Daoy (cell line): Measurements from ENCODE around the gene ART5. TPM values are rescaled to one million over a fixed set of nuclear protein-coding genes. Genes with fewer than 3 reads are reported as not detected.

Experiments
- DNase-seq: peaks from one replicate; pipeline ENCODE4 v3.0.0-alpha.2; 2015; ENCODE audit warnings: low read depth
- total RNA-seq: library from RNA; depleted of rRNA; stranded (reverse); fragments of >200 nt; shearing (Covaris generic); gene quantifications from 2 replicates; pipeline ENCODE4 v1.2.3, GENCODE V29; 2014; rRNA removed

ART5 gene
- 0.46 TPM in 1 of 2 replicates, not detected in the other for total RNA-seq

DNA sequence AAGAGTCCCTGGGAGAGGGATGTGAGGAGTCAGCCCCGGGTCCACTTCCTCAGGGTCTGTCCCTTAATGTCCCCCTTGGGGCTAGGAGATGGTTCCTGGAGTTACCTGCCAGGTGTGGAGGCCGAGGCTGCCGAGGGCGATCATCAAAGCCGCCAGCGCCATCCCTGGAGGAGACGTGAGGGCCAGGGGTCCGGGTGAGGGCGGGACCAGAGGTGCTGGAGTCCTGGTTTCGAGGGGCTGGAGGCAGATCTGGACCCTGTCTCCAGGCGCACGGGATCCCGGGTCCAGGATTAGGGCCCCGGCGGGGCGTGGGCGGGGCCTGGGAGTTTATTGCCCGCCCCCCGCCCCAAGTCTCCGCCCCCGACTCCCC is at the start of gene ART5:
TSS of gene ART5 (minus strand) at position 292 of the 370 bp plus-strand sequence. CDS start at position 162, 130 bp downstream.
- DNase-seq = no peak

DNA sequence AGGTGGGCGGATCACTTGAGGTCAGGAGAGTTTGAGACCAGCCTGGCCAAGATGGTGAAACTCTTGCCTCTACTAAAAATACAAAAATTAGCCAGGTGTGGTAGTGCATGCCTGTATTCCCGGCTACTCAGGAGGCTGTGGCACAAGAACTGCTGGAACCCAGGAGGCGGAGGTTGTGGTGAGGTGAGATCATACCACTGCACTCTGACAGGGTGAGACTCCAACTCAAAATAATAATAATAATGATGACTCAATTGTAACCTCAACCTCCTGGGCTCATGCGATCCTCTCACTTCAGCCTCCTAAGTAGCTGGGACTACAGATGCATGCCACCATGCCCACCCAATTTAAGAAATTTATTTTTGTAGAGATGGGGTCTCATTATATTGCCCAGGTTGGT is 45.0 kb upstream of the ART5 start:
- peak; percentile 64 for DNase-seq

DNA sequence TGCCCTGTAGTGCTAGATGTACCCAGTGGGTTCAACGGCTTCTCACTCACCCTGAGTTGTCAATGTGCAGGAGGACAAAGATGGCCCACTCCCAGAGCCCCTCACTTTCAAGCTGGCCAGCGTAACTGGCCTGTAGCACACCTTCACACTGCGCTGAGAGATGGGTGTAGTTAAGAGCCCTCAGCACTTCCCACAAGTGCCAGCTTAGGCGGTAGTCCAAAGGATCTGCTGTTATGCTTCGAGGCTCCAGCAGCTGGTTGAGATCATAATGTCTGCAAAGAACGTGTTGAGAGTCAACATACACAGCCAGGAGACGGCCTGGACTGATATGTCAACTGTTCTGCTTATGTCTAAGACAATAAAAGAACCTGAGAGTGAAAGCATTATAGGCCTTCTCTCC is 44.1 kb upstream of the ART5 start:
- no peak for DNase-seq

DNA sequence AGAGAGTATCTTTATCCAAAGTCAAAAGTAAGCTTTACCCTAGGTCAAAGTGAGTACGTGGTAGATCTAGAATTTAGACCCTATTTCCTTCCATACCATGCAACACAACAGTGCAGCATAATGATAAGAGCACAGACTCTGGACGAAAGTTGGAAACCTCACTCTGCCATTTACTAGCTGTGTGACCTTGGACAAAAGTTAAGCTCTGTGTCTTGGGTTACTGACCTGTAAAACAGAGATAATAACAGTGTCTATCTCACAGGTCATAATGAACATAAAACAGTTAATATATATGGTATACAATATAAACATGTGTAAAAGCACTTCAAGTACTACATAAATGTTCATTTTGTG is 43.0 kb upstream of the ART5 start:
- DNase-seq = no peak

DNA sequence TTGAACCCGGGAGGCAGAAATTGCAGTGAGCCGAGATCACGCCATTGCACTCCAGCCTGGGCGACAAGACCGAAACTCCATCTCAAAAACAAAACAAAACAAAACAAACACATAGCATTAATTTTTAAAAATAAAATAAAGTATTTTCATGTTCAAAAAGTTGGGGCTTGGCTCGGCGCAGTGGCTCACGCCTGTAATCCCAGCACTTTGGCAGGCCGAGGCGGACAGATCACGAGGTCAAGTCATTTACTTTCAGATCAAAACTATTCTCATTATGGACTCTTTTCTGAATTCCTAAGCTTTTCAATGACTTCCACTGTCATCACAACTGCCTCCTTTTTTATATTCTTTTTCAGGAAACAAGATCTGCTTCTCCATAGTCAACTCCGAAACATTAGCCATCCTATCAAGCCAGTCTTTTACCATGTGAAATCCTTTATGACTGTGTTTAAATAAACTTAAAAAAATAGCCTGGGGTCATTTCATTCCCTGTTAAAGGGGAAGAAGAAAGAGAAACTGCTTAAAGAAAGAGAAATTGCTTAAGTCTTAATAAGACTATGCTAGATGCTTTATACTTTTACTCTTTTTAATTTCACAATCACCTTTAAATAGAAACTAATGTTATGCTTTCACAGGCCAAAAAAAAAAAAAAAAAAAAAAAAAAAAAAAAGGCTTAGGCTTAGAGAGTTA is 42.5 kb upstream of the ART5 start:
- no peak for DNase-seq

- no peak for DNase-seq
Measured at GRCh38 chr11:3683039-3683438, 41.2 kb upstream of the ART5 start.

DNA sequence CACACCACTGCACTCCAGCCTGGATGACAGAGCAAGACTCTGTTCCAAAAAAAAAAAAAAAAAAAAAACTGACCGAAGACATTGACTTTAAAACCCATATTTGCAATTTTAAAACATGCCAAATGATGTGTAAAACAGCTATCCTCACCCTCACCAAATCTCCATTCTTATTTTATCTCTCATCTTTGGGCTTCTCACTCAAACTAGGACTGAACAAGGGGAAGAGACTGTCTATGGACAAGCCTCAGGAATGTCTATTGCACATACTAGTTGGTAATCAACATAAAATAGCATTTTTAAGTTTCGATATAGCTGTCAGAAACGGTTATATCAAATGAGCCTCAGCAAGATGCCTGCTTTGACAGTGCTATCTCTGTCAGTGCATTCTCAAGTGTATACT is 37.3 kb upstream of the ART5 start:
- no peak for DNase-seq

DNA sequence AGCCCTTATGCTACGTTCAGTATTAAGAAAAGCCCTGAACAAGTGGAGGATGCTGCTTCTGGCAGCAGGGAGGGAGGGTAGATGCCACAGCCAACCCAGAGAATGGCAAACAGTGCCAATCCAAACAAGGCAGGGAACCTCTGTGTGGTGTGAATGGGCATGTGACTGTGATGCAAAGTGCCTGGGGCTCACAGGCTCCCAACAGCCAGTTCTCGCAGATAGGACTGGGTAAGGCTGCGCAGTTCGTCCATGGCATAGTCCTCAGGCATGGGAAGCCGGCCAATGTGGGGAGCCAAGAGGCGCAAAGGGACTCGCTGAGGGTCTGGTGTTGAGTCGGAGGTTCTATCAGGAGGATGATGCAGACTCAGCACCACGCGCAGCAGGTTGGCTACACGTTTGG is 34.2 kb upstream of the ART5 start:
- DNase-seq = no peak

- DNase-seq = peak; percentile 67
Measured at GRCh38 chr11:3674189-3674588, 32.4 kb upstream of the ART5 start.

DNA sequence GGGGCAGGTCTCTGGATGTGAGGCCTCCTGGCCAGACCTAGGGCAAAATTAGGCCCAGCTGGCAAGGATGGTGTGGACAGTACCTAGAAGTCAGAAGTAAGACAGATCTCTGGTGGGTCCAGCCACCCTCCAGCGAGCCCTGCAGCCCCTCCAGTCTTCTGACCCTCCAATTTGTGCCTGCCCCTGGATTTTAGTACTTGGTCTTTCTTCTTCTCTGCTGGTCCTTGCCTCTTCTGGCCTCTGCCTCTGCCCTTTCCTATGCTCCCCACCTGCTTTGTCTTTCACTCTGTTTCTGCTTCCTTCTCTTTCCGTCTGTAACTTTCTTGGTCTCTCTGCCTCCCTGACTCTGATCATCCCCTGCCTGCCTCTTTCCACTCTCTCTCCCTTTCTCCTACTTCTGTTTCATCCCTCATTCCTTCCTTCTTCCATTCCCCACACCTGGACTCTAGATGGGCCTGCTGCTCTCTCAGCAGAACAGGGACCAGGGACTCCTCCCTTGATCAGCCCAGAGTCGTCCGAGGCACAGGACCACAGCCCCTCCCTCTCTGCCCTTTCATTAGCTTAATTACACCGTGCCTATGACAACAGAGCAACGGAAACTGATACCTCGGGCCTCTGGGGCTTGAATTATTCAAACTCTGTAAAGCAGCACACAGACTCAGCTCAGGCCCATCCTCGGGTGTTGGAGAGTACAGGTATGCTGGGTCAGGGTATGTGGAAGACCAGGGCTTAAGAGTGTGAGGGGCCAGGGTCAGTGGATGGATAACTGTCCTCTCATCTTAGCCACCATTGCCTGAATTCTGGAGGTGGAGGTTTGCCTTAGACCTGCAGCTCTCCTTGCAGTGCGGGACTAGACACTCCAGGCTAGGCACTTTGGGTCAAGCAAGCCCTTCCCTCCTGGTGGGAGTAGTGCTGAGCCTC is 29.8 kb upstream of the ART5 start, which contains the start of gene CHRNA10:
TSS of gene CHRNA10 (minus strand) at position 51 of the 921 bp plus-strand sequence. CDS start 72 bp downstream, outside the sequence.
- DNase-seq = no peak

DNA sequence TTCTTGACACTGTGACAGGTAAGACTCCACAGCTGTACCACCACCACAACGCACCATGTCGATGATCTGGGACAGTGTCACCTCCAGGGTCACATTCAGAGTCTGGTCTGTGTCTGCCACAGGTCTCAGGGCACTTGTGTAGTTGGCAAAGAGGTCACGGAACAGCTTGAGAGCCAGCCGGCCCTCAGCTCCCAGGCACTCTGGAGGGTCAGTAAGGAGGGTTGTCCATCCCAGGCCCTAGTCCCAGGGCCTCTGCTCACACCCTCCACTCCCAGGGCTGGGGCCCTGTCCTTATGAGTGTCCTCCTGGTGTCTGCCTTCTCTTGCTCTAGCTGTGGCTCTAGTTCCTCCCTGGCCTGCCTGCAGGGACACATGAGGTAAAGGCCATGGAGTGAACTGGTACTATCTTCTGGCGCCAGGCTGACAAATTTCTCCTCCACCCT is 28.0 kb upstream of the ART5 start:
- no peak for DNase-seq

DNA sequence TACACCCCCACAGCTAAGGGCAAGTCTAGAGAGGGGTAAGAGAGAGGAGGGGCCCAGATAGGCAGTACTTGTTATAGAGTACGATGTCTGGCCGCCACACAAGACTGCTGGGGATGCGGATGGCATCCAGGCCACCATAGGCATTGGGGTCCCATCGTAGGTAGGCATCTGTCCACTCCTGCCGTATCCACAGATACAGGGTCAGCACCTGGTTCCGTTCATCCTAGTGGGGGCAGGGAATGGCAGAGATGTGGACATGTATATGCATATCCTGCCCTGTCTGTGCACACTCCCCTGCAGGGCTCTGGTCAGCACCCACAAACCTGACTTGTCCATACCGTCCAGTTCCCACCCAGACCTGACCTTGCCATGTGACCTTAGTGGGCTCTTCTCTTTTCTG is 27.3 kb upstream of the ART5 start:
- DNase-seq = no peak

DNA sequence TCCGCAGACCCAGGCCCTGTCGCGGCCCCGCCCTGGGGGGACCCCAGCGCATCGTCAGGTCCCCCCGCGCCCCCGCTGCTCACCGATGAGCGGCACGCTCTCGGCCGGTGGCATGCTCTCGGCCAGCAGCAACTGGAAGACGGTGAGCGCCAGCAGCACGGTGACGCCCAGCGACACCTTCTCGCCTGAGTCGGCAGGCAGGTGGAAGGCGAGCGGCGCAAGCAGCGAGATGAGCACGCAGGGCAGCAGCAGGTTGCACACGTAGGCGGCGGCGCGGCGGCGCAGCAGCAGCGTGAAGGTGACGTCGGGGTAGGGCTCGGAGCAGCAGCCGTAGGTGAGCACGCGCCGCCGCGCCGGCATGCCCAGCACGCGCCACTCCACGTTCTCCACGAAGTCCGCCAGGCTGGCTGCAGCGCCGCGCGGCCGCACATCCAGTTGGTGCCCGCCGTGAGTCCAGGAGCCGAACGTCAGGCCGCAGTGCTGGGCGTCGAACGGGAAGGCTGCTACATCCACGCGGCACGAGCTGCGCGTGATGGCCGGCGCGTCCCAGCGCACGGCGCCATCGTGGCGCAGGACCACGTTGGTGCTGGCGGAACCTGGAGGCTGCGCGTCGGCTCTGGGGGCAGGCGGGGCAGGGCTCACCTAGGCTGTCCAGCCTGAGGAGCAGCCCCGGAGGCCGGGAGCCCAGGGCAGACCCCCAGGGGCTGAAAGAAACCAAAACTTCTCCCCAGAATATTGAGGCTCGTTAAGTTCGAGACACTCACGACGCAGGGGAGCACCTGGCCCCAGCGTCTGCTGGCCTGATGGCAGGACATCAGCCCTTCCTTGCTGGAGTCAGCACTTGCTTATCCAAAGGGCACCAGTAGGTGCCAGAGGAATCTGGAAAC is 25.6 kb upstream of the ART5 start:
- DNase-seq = no peak

GRCh38 chr11:3666023-3666530 is 24.3 kb upstream of the ART5 start:
- DNase-seq = no peak

DNA sequence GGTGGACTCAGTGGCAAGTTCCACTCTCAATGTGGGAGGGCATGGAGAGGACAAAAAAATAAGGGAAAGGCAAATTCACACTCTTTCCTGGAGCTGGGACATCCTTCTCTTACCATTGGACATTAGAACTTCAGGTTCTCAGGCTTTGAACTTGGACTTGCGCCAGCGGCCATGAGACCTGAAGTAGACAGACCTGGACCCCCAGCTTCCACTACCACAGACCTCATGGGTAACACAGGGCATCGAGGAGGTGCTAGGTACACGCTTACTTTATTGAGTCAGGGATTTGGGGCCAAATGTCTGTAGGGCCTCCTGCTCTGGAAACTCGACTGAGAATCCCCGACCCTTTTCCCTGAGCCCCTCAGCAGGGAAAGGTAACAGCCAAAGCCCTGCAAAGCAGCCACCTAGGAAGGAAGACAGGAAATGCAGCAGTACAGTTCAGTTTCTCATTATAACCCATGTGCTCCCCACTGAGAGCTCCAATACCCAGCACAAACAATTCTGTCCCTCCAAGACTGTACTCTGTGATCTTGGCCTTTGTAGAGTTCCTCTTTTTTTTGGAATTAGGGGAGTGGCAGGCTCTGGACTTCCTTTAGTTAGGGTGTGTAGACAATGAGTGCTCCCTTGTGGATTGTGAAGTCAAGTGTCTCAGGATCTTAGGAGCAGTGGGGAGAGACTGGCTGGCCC is 23.7 kb upstream of the ART5 start:
- DNase-seq = no peak

DNA sequence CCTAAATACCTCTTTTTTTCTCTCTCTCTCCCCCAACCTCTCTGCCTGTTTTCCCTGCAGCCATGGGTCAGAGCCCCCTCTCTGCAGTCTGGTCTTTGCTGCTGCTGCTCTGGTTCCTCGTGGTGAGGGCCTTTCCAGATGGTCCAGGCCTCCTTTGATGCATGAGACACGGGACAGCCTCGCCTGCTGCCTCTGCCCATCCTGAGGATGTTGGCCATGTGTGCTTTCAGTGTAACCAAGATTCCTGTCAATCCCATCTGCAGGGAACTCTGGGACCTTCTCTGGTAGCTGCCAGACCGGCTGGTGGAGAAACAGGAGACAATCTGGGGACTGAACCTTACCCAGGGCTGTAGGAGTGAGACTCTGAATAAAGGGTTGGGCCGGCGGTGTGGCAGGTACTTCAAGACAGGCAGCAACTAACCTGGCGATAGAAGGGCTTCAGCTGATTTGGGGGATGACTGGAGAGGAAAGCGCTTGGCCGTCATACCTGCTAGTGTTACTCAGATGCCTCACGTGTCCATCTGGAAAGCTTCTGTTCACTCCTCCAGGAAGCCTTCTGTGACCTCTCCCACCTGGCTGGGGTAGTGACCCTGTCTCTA is 22.3 kb upstream of the ART5 start:
- DNase-seq = no peak

DNA sequence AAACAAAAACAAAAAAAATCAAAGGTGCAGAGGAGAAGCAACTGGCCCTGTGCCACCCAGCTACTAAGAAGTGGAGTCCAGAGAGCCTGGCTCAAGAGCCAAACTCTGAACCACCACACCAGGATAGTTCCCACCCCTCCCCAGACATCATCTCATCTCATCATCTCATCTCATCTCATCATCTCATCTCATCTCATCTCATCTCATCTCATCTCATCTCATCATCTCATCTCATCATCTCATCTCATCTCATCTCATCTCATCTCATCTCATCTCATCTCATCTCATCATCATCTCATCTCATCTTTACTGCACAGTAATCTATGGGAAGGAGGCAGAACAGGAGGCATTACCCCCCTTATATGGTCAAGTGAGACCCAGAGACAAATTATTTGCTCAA is 21.1 kb upstream of the ART5 start:
- no peak for DNase-seq

GRCh38 chr11:3660960-3661359 is 19.2 kb upstream of the ART5 start:
- DNase-seq = no peak

DNA sequence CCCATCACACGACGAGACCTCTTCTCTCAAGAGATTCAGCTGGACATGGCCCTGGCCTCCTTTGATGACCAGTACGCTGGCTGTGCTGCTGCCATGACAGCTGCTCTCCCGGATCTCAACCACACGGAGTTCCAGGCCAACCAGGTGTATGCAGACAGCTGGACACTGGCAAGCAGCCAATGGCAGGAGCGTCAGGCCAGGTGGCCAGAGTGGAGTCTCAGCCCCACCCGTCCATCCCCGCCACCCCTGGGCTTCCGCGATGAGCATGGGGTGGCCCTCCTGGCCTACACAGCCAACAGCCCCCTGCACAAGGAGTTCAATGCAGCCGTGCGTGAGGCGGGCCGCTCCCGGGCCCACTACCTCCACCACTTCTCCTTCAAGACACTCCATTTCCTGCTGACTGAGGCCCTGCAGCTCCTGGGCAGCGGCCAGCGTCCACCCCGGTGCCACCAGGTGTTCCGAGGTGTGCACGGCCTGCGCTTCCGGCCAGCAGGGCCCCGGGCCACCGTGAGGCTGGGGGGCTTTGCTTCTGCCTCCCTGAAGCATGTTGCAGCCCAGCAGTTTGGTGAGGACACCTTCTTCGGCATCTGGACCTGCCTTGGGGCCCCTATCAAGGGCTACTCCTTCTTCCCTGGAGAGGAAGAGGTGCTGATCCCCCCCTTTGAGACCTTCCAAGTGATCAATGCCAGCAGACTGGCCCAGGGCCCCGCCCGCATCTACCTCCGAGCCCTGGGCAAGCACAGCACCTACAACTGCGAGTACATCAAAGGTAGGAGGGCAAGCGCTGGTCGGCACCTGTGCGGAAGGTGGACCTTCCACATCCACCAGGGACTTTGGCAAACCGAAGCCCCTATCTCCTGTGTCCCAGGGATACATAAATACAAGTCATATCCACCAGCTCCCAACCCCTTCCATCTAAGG is 18.1 kb upstream of the ART5 start:
- no peak for DNase-seq

DNA sequence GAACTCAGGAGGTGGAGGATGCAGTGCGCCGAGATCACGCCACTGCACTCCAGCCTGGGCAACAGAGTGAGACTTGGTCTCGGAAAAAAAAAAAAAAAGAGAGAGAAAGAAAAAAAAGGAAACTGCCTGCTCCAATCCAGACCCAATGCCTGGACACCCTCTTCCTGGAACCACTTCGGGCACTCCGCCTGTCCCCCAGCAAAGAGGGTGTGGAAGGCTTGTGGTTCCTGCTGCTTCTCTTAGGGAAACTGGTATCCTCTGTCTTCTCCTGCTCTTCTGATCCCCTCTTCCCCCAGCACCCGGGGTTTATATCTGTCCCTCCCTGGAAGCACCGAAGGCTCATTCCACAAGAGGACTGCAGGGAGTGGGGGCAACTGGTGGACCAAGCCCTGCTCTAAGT is 16.5 kb upstream of the ART5 start:
- no peak for DNase-seq
